Erythroblast (primary cell): ENCODE measurements around the gene LRFN2.

Experiments
- GATA1 ChIP-seq: IDR thresholded peaks from 2 replicates; pipeline ENCODE4 v1.6.1; 2011; ENCODE audit warnings: low read depth, mild to moderate bottlenecking, control low read depth, low read length, moderate library complexity
- POLR2A ChIP-seq: IDR thresholded peaks from 2 replicates; pipeline ENCODE4 v1.6.1; 2011; ENCODE audit warnings: mild to moderate bottlenecking, low read length

DNA sequence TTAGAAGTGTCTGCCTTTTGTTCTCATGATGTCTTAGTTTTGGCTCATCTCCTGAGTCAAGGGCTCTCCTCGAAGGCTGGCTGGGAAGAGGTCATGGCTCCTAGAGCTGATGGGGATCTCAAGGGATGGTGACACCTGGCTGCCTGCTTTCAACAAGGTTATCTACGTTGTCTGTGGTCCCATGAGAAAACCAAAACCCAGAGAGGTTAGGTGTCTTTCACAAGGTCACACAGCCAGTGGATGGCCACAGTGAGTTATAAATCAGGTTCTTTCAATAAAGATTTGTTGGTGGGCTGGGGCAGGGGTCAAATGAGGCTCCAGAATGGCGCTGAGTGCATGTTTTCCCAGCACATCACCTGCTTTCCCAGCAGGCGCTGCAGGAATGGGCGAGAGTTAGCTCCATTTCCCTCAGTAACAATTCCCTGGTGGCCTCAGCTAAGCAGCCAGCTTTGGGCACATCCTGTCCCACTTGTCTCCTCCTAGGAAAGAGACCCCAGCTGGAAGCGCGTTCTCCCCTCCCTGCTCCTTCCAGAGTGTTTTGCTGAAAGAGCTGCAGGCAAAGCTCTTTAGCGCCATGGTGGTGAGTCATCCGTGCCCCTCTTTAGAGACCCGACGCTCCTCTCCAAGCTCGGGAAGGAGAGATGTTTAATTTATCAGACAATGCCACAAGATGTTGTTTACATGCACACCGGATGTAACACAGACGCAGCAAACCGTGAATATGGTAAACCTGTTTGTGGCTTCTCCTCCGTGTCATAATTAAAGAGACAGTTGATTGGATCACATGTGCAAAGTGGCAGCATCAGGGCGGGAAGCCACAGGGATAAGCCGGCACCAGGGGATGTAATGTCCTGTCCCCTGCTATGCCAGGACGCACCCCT is 109.7 kb downstream of the LRFN2 start:
- TF ChIP-seq POLR2A, result no peak
- TF ChIP-seq GATA1, result no peak
